HG02870 (cell line): ENCODE measurements around the gene SLC1A1.

Experiments used
- ATAC-seq: cut with Tn5 transposase; IDR thresholded peaks from one replicate; pipeline ENCODE4 v1.9.1; 2021; ENCODE audit warnings: mild to moderate bottlenecking, moderate library complexity; ENCODE audit not compliant: unreplicated experiment

SLC1A1 gene

GRCh38 chr9:4614627-4615026 is 124.4 kb downstream of the SLC1A1 start:
- no peak for ATAC-seq

GRCh38 chr9:4615251-4615650 is 125.0 kb downstream of the SLC1A1 start:
- no peak for ATAC-seq

GRCh38 chr9:4615778-4616177 is 125.5 kb downstream of the SLC1A1 start:
- ATAC-seq, result no peak

GRCh38 chr9:4617752-4618151 is 127.5 kb downstream of the SLC1A1 start:
- no peak for ATAC-seq

- ATAC-seq, result no peak
Observed at GRCh38 chr9:4618700-4619099, 128.4 kb downstream of the SLC1A1 start.

GRCh38 chr9:4620057-4620765 is 129.9 kb downstream of the SLC1A1 start:
- no peak for ATAC-seq

GRCh38 chr9:4620881-4621555 is 130.8 kb downstream of the SLC1A1 start:
- ATAC-seq, result no peak

- no peak for ATAC-seq
Observed at GRCh38 chr9:4622016-4622415, 131.7 kb downstream of the SLC1A1 start.

GRCh38 chr9:4630836-4631235 is 140.6 kb downstream of the SLC1A1 start:
- ATAC-seq, result no peak
